Medulla oblongata (tissue), 1 donor: ENCODE measurements around the gene AMOTL1.

Experiments used
- DNase-seq: peaks from one replicate; pipeline ENCODE4 v3.0.0-alpha.2; 2015; ENCODE audit errors: extremely low spot score

The AMOTL1 gene, protein sequence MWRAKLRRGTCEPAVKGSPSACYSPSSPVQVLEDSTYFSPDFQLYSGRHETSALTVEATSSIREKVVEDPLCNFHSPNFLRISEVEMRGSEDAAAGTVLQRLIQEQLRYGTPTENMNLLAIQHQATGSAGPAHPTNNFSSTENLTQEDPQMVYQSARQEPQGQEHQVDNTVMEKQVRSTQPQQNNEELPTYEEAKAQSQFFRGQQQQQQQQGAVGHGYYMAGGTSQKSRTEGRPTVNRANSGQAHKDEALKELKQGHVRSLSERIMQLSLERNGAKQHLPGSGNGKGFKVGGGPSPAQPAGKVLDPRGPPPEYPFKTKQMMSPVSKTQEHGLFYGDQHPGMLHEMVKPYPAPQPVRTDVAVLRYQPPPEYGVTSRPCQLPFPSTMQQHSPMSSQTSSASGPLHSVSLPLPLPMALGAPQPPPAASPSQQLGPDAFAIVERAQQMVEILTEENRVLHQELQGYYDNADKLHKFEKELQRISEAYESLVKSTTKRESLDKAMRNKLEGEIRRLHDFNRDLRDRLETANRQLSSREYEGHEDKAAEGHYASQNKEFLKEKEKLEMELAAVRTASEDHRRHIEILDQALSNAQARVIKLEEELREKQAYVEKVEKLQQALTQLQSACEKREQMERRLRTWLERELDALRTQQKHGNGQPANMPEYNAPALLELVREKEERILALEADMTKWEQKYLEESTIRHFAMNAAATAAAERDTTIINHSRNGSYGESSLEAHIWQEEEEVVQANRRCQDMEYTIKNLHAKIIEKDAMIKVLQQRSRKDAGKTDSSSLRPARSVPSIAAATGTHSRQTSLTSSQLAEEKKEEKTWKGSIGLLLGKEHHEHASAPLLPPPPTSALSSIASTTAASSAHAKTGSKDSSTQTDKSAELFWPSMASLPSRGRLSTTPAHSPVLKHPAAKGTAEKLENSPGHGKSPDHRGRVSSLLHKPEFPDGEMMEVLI

DNA sequence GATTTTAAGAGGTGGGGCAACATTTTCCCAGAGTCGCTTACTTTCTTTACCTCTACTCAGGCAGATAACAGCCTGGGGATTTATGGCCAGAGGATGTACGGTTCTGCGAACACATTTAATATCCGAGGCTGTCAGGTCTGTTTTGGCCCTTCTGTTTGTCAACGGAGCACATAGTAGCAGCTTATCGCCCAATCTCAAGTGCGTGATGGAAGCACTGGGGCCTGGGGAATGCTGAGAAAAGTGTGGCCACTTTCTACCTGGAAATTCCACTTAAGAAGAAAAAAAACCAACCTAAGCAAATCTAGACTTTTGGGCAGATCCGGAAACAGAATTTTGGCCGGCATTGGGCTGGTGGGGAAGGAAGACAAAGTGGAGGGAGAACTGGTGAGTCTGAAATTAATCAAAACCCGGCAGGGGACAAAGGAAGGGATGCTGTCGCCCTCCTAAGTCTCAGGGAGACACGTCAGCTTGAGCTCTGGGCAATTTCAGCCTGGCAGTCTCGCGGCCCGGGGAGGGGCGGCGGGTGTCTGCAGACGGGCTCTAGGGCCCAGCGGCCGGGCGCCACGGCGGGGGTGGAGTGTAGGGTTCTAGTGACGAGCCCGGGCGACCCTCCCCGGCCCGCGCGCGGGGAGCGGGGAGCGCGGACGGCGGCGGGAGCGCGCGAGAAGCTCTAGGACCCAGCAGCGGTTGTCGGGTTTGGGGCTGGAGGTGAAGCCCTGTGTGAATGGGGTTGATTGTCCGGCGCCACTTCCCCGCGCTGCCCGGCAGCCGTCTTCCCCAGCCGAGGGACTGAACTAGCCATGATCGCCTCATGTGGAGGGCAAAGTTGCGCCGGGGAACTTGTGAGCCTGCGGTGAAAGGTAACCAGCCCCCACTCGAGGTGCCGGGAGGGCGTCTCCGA is at the start of gene AMOTL1:
Gene AMOTL1, plus strand, starts transcription at position 656 of the 901 bp plus-strand sequence. Its CDS starts 156 bp downstream, at position 812.
- DNase-seq: peak; percentile 88

DNA sequence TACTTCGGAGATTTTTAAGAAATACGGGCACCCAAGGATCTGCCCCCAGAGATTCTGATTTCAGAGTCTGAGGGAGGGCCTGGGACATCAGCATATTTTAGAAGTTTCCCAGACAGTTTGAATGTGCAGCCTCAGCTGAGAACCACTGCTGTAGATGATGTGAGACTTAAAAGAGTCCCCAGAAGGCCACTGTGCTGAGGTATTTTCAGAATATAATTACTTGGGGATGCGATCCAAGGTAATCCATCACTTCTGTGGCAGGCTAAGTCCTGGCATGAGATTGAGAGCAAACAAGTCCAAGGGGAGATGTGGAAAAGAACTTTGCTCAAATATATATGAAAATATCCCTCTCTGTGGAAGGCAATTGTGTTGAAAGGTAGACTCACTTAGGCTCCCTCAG is 48.3 kb upstream of the AMOTL1 start:
- no peak for DNase-seq

DNA sequence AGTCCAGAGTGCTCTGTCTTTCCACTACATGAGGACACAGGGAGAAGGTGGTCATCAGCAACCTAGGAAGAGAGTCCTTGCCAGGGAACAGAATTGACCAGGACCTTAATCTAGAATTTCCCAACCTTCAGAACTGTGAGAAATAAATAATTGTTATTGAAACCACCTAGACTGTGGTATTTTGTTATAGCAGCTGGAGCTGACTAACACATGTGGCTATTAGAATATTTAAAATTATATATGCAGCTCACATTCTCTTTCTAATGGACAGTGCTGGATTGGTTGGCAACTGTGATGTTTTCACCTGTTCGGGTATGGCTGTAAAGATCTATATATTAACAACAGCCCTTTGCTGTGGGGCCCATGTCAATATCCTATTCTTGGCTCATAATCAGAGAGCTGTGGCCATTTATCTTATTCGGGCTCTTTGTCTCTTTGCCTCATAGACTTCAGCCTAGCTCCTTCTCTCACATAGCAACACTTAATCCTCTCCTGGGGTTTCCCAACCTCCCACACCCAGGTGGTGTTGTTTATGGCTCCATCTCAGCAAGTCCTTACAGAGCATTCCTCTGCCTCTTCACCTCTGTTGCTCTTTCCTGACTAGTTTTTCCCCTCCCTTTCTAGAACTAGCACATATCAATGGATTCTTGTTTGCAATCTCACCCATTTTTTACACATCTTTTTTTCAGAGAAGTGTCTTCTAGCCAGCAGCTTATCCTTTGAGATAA is 46.4 kb upstream of the AMOTL1 start:
- DNase-seq: no peak

- no peak for DNase-seq
Measured at GRCh38 chr11:94722735-94723134, 45.4 kb upstream of the AMOTL1 start.

GRCh38 chr11:94725097-94725496 is 43.1 kb upstream of the AMOTL1 start:
- DNase-seq: no peak

DNA sequence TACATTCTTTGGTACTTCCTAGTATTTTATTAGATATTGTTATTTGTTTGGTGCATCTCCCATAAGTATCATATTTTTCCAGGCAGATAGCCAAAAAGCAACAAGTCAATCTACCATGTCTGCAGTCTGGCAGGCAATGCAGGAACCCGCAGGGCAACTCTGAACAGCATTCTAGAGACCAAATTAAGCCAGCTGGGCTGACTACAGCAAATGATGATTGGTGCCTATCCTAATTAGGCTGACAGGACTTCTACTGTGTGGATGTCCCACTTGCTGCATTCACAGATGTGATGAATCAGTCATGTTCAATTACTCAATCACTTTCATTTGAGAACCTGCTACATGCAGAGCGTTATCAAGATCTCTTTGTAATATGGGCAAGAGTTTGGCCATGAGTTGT is 40.3 kb upstream of the AMOTL1 start:
- DNase-seq: no peak

DNA sequence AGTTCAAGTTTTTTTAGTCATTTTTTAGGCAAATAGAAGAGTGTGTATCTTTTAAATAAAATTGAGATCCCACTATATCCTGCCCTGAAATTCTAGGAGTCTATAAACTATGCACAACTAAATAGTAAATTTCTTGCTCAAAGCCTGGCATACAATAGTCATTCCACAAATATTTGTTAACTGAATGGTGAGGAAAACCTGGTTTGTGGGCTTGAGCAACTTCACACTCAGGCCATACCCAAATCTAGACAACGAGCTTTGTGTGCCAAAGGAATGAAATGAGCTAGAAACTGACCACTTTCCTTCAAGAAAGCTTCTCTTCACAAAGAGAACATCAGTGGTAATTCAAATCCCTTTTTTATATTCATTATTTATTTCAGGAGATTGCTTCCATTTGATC is 39.6 kb upstream of the AMOTL1 start:
- DNase-seq: no peak

GRCh38 chr11:94728966-94729751 is 39.0 kb upstream of the AMOTL1 start:
- DNase-seq: no peak

GRCh38 chr11:94730153-94730552 is 38.0 kb upstream of the AMOTL1 start:
- DNase-seq: no peak

DNA sequence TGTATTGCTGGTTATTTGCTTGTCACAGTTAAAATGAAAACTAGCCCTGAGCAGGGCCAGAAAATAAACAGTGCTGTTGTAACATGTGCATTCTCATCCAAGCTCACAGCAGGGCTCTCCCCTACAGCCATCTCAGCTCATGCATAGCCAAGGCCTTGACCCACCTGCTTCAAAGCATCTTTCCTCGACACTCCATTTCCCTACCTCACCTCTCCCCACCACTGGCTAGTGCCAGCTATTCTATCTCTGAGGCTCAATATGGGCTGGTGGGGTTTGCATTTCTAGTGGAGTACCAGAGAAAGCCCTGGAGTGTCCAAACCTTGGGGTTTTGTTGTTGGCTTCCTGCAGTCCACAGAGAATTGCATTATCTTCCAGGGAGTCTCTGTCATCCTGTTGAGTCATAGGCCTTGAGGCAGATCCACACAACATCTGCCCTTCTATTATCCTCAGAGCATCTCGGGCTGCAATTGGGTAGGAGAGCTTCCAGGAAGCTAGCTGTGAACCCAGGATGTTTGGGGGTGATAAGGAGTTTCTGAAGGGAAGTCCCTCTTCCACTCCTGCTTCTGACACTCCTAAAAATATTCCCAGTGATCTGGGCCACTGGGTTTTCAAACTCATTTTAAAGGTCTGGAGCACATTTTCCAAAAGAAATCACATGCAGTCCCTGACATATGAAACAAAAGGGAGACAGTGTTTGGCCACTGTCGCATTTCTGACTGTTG is 36.1 kb upstream of the AMOTL1 start:
- DNase-seq: no peak

DNA sequence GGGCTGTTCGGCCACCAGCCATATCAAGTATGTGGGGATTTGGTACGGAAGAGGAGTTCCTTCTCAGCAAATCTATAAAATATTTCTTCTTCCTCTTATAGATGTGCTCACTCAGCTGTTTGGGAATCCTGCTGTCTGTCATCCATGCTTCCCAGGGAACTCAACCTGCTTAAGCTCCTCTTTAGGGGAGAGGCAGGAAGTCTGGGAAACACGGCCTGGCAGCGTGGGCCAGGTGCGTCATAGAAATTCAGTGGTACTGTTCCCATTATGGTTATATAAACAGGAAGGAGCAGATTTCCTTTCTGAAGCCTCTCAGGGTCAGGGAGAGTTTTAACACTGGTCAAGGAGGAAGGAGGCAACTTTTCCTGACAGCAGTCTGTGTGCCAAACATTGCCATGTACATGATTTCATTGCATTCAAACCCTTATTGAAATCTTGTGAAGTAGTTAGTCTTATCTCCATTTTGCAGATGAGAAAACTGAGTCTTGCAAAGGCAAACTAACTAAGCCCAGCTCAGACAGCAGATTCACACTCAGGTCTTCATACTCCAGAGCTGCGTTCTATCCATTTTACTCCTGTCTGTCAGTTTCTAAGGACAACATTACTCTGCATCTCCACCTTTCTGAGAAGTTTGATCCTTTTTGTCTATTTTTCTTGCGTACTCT is 35.4 kb upstream of the AMOTL1 start:
- no peak for DNase-seq

DNA sequence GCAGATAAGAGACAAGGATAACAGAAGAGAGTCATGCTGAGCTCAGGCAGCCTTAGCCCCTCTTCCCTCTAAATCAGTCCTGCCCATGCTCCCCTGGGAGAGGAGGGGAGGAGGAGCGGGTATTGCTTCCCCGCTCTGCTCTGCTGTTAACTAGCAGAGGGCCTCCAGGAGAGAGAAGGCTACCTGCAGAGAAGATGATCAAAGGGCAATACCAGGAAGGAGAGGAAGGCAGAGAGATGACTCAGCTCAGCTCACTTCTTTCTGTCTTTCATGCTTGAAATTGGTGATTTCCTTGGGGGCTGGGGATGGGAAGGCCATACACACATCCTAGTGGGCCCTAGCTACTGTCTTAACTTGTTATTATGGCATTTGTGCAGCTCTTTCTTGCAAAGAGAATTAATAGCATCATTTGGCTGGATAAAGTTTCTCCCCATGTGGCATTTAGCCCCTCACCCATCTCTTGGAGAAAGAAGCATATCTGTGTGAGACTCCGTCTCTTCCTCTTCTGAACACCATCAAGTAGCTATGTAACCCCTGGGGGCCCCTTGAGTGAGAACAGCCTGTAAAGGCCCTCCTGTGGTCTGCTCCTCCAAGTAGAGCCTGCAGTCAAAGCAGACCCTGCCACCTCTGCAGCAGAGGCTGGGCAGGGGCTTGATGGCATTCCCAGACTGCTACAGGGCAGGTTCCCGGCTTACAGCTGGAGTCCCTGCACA is 33.4 kb upstream of the AMOTL1 start:
- no peak for DNase-seq

- DNase-seq: no peak
Measured at GRCh38 chr11:94735907-94736306, 32.2 kb upstream of the AMOTL1 start.

GRCh38 chr11:94737171-94737611 is 31.0 kb upstream of the AMOTL1 start:
- no peak for DNase-seq

GRCh38 chr11:94738746-94739145 is 29.4 kb upstream of the AMOTL1 start:
- DNase-seq: no peak

DNA sequence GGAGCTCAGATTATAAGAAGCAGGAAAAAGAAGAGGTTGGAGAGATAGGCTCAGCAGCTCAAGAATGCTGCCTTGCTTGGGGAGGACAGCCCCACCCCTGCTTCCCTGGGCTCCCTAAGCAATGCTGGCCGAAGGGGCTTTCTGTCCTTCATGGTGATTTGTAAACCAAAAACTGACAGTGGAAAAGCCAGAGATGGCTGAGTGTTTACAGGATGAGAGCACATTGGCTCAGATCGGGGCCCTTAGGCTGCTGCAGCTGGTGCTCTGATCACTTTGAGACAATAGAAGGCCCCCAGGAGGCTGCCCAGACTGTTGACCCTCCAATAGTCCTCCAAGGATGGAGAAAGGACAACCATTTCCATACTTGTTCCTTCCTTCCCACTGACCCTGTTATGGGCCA is 28.8 kb upstream of the AMOTL1 start:
- DNase-seq: no peak

- DNase-seq: peak; percentile 16
Measured at GRCh38 chr11:94740083-94741021, 27.8 kb upstream of the AMOTL1 start.
